H1 (cell line): Measurements from ENCODE around the gene SND1. TPM values are rescaled to one million over a fixed set of nuclear protein-coding genes. Genes with fewer than 3 reads are reported as not detected.

ENCODE experiments used
- CTCF ChIA-PET: fragments of 300-600 bp; sonication (Branson Sonifier 250); formaldehyde crosslinking; loops from one replicate; lab custom pipeline; 2021; ENCODE audit not compliant: partially characterized antibody; lab: Charles Lee
- POLR2A ChIA-PET: fragments of 300-600 bp; sonication (Branson Sonifier 250); formaldehyde crosslinking; loops from one replicate; lab custom pipeline; 2021; ENCODE audit warnings: inconsistent platforms; ENCODE audit not compliant: partially characterized antibody; lab: Charles Lee
- DNase-seq, 2 experiments: peaks; one replicate each; pipeline versions ENCODE4 v3.0.0 to v3.0.0-alpha.2; 2010 to 2022; ENCODE audit warnings: low spot score in 2 of 2, low read depth in 1 of 2, mixed read lengths in 1 of 2
- FAIRE-seq: peaks from 2 replicates; lab custom pipeline; 2011; peaks lifted over from hg19 to GRCh38; lab: Jason Lieb, UNC
- H2AFZ ChIP-seq: 2 replicates; pipeline ENCODE4 v1.8.1; 2012; ENCODE audit warnings: low read length, inconsistent platforms
- H2AK5ac ChIP-seq: 2 replicates; pipeline ENCODE4 v1.6.1; 2013; ENCODE audit warnings: low read depth, low read length
- H2BK120ac ChIP-seq: replicated peaks from 2 replicates; pipeline ENCODE3; 2013; ENCODE audit warnings: low read depth, low read length, inconsistent platforms
- H2BK12ac ChIP-seq: 2 replicates; pipeline ENCODE4 v1.6.1; 2013; ENCODE audit warnings: low read depth, low read length
- H2BK15ac ChIP-seq: 2 replicates; pipeline ENCODE4 v1.6.1; 2013; ENCODE audit warnings: low read length
- H2BK20ac ChIP-seq: 2 replicates; pipeline ENCODE4 v1.6.1; 2013; ENCODE audit warnings: low read length
- H2BK5ac ChIP-seq: 2 replicates; pipeline ENCODE4 v1.6.1; 2013; ENCODE audit warnings: low read depth, low read length
- H3K14ac ChIP-seq: 2 replicates; pipeline ENCODE4 v1.6.1; 2013; ENCODE audit warnings: inconsistent platforms; ENCODE audit not compliant: insufficient read length
- H3K18ac ChIP-seq: 2 replicates; pipeline ENCODE4 v1.6.1; 2013; ENCODE audit warnings: low read length; ENCODE audit errors: extremely low read depth
- H3K23ac ChIP-seq: 2 replicates; pipeline ENCODE4 v1.6.1; 2013; ENCODE audit warnings: inconsistent platforms; ENCODE audit not compliant: insufficient read length
- H3K23me2 ChIP-seq: 2 replicates; pipeline ENCODE4 v1.6.1; 2013; ENCODE audit warnings: low read depth, low read length
- H3K27ac ChIP-seq: 2 replicates; pipeline ENCODE4 v1.6.1; 2011; ENCODE audit warnings: low read depth, low read length, inconsistent platforms
- H3K27me3 ChIP-seq, 4 experiments: replicated peaks in 1 of 4; 1 replicate in 1 of 4; 2 replicates in 3 of 4; pipeline versions ENCODE4 v1.6.1 to v1.8.1; 2011 to 2013; ENCODE audit warnings: low read length in 3 of 4, mild to moderate bottlenecking in 3 of 4, inconsistent platforms in 2 of 4, mixed read lengths in 2 of 4, moderate library complexity in 1 of 4; ENCODE audit not compliant: control insufficient read depth in 3 of 4, insufficient read depth in 3 of 4; ENCODE audit errors: extremely low read depth in 1 of 4
- H3K36me3 ChIP-seq, 4 experiments: 2 replicates each; pipeline versions ENCODE4 v1.6.1 to v1.8.1; 2011 to 2013; ENCODE audit warnings: mild to moderate bottlenecking in 4 of 4, low read length in 3 of 4, moderate library complexity in 2 of 4, control low read depth in 1 of 4, inconsistent platforms in 1 of 4; ENCODE audit not compliant: insufficient read depth in 4 of 4, control insufficient read depth in 2 of 4
- H3K4ac ChIP-seq: replicated peaks from 2 replicates; pipeline ENCODE3; 2013; ENCODE audit warnings: low read length, low read depth, mixed read lengths, inconsistent platforms; ENCODE audit not compliant: insufficient read length
- H3K4me1 ChIP-seq, 4 experiments: replicated peaks in 1 of 4; 1 replicate in 1 of 4; 2 replicates in 3 of 4; pipeline versions ENCODE4 v1.6.1 to v1.8.1; 2011 to 2013; ENCODE audit warnings: low read length in 3 of 4, inconsistent platforms in 2 of 4, mixed read lengths in 1 of 4; ENCODE audit not compliant: insufficient read depth in 4 of 4, control insufficient read depth in 3 of 4
- H3K4me2 ChIP-seq, 2 experiments: 2 replicates each; pipeline versions ENCODE4 v1.6.1 to v1.8.1; 2011 to 2013; ENCODE audit warnings: low read depth in 2 of 2, low read length in 2 of 2, control low read depth in 1 of 2, inconsistent platforms in 1 of 2, mild to moderate bottlenecking in 1 of 2; ENCODE audit not compliant: insufficient read depth in 1 of 2
- H3K4me3 ChIP-seq, 4 experiments: fragments of 200-600, 300-600 bp in 1 of 4; sonication (generic), shearing (Covaris generic), sonication (Bioruptor Twin) in 1 of 4; 2 replicates each; pipeline versions ENCODE4 v1.5.1 to v1.8.1; 2011 to 2016; ENCODE audit warnings: low read length in 4 of 4, low read depth in 3 of 4, control low read depth in 2 of 4, inconsistent platforms in 2 of 4, mild to moderate bottlenecking in 2 of 4, mixed read lengths in 1 of 4, moderate library complexity in 1 of 4; ENCODE audit not compliant: insufficient read depth in 2 of 4; ENCODE audit errors: extremely low read depth in 1 of 4
- H3K56ac ChIP-seq: replicated peaks from 2 replicates; pipeline ENCODE3; 2013; ENCODE audit warnings: low read depth, mild to moderate bottlenecking, mixed read lengths, low read length, inconsistent platforms; ENCODE audit not compliant: insufficient read length
- H3K79me1 ChIP-seq: 2 replicates; pipeline ENCODE4 v1.6.1; 2013; ENCODE audit warnings: low read depth, low read length, control low read depth
- H3K79me2 ChIP-seq, 2 experiments: 2 replicates each; pipeline versions ENCODE4 v1.6.1 to v1.8.1; 2012 to 2013; ENCODE audit warnings: low read length in 2 of 2, mild to moderate bottlenecking in 2 of 2, inconsistent platforms in 1 of 2; ENCODE audit not compliant: insufficient read depth in 2 of 2, control insufficient read depth in 1 of 2
- H3K9ac ChIP-seq, 4 experiments: replicated peaks in 1 of 4; 1 replicate in 1 of 4; 2 replicates in 3 of 4; pipeline versions ENCODE4 v1.6.1 to v1.8.1; 2011 to 2013; ENCODE audit warnings: low read depth in 3 of 4, low read length in 3 of 4, control low read depth in 2 of 4, mild to moderate bottlenecking in 2 of 4, moderate library complexity in 2 of 4, inconsistent platforms in 1 of 4; ENCODE audit errors: extremely low read depth in 1 of 4
- H3K9me3 ChIP-seq, 2 experiments: 2 replicates each; pipeline versions ENCODE4 v1.6.1 to v1.8.1; 2012 to 2013; ENCODE audit warnings: mild to moderate bottlenecking in 2 of 2, moderate library complexity in 2 of 2, control low read depth in 1 of 2, inconsistent platforms in 1 of 2, low read depth in 1 of 2, low read length in 1 of 2, mixed read lengths in 1 of 2; ENCODE audit not compliant: insufficient read depth in 2 of 2
- H4K20me1 ChIP-seq, 2 experiments: replicated peaks in 1 of 2; 2 replicates each; pipeline versions ENCODE3 to v1.8.1; 2011 to 2013; ENCODE audit warnings: inconsistent platforms in 2 of 2, low read length in 2 of 2, mild to moderate bottlenecking in 1 of 2; ENCODE audit not compliant: insufficient read depth in 2 of 2, control insufficient read depth in 1 of 2
- H4K5ac ChIP-seq: 2 replicates; pipeline ENCODE4 v1.6.1; 2013; ENCODE audit warnings: low read length, low read depth, mixed read lengths, inconsistent platforms; ENCODE audit not compliant: insufficient read length
- H4K8ac ChIP-seq: 2 replicates; pipeline ENCODE4 v1.8.0; 2013; ENCODE audit warnings: mild to moderate bottlenecking, moderate library complexity, low read length, inconsistent platforms; ENCODE audit not compliant: insufficient read depth; ENCODE audit errors: extremely low read depth
- H4K91ac ChIP-seq: replicated peaks from 2 replicates; pipeline ENCODE3; 2013; ENCODE audit warnings: low read length, mixed read lengths, inconsistent platforms; ENCODE audit not compliant: insufficient read length
- BACH1 ChIP-seq: IDR thresholded peaks from 2 replicates; pipeline ENCODE4 v1.6.1; 2012; ENCODE audit warnings: low read length, improper control_type of control experiment
- BCL11A ChIP-seq, 2 experiments: IDR thresholded peaks; one replicate each; pipeline ENCODE4 v1.6.1; 2011; ENCODE audit warnings: low read depth in 2 of 2, low read length in 2 of 2, mild to moderate bottlenecking in 2 of 2
- CBX8 ChIP-seq: fragments of 300-800, 300-1000 bp; sonication (generic); IDR thresholded peaks from 2 replicates; pipeline ENCODE4 v1.7.1; 2016; ENCODE audit warnings: low read depth, low read length, borderline replicate concordance
- CREB1 ChIP-seq: IDR thresholded peaks from 2 replicates; pipeline ENCODE4 v1.6.1; 2012; ENCODE audit warnings: inconsistent platforms
- EZH2 ChIP-seq: fragments of 200-600 bp; sonication (generic); IDR thresholded peaks from 2 replicates; pipeline ENCODE4 v1.7.1; 2012; ENCODE audit warnings: low read depth, mild to moderate bottlenecking, moderate library complexity, low read length, inconsistent platforms; ENCODE audit not compliant: severe bottlenecking
- GABPA ChIP-seq: IDR thresholded peaks from 2 replicates; pipeline ENCODE4 v1.6.1; 2011; ENCODE audit warnings: mild to moderate bottlenecking, low read length, moderate library complexity, borderline replicate concordance; ENCODE audit not compliant: insufficient read depth
- HDAC2 ChIP-seq, 2 experiments: fragments of 300-600 bp in 1 of 2; sonication (generic) in 1 of 2; IDR thresholded peaks; 2 replicates each; pipeline ENCODE4 v1.6.1; 2011 to 2012; ENCODE audit warnings: low read depth in 2 of 2, low read length in 2 of 2, mild to moderate bottlenecking in 2 of 2, moderate library complexity in 2 of 2, borderline replicate concordance in 1 of 2, inconsistent platforms in 1 of 2
- KDM4A ChIP-seq: IDR thresholded peaks from one replicate; pipeline ENCODE4 v1.7.1; 2012; ENCODE audit warnings: low read depth, mild to moderate bottlenecking, moderate library complexity, low read length, inconsistent platforms; ENCODE audit not compliant: severe bottlenecking
- RAD21 ChIP-seq, 2 experiments: IDR thresholded peaks in 1 of 2; conservative IDR thresholded peaks in 1 of 2; 2 replicates each; pipeline ENCODE4 v1.6.1; 2011; ENCODE audit warnings: low read depth in 2 of 2, low read length in 2 of 2, improper control_type of control experiment in 1 of 2, inconsistent platforms in 1 of 2, mild to moderate bottlenecking in 1 of 2, moderate library complexity in 1 of 2
- RFX5 ChIP-seq: IDR thresholded peaks from 2 replicates; pipeline ENCODE4 v1.6.1; 2011; ENCODE audit warnings: low read depth, low read length, improper control_type of control experiment, borderline replicate concordance
- SP4 ChIP-seq: IDR thresholded peaks from 2 replicates; pipeline ENCODE4 v1.6.1; 2012; ENCODE audit warnings: low read length, inconsistent platforms
- TCF12 ChIP-seq: IDR thresholded peaks from 2 replicates; pipeline ENCODE4 v1.6.1; 2011; ENCODE audit warnings: low read depth, mild to moderate bottlenecking, low read length
- TEAD4 ChIP-seq: IDR thresholded peaks from 2 replicates; pipeline ENCODE4 v1.6.1; 2012; ENCODE audit warnings: low read depth, low read length, inconsistent platforms, mixed read lengths
- ZNF274 ChIP-seq: IDR thresholded peaks from 2 replicates; pipeline ENCODE4 v1.7.0; 2012; ENCODE audit warnings: low read length, borderline replicate concordance; ENCODE audit errors: extremely low read depth
- WGBS, 2 experiments: shearing (Covaris generic) in 1 of 2; methylation state at CpG; one replicate each; pipeline versions ENCODE4 v1.1.6 to v1.1.7; 2013 to 2015; ENCODE audit warnings: low lambda C conversion rate in 2 of 2, mixed read lengths in 2 of 2, inconsistent platforms in 1 of 2, low coverage in 1 of 2, missing lambda C conversion rate in 1 of 2; ENCODE audit not compliant: insufficient replicate concordance in 2 of 2, insufficient coverage in 1 of 2, insufficient read length in 1 of 2; ENCODE audit errors: extremely low coverage in 1 of 2, missing lambda C conversion rate in 1 of 2; 5-methylcytosine and 5-hydroxymethylcytosine counted together
- polyA plus RNA-seq, 7 experiments: library from polyadenylated mRNA; depleted of rRNA in 3 of 7; stranded (reverse) in 5 of 7; unstranded in 2 of 7; fragments of >200 nt in 5 of 7; fragments of 200-250 nt in 2 of 7; gene quantifications; 1 replicate in 5 of 7; 2 replicates in 1 of 7; 4 replicates in 1 of 7; pipeline versions ENCODE4 v1.2.1 to v1.2.3, GENCODE V29; 2011 to 2013; ENCODE audit warnings: missing spikeins in 2 of 7, mixed read lengths in 2 of 7
- total RNA-seq: library from RNA; stranded (reverse); fragmentation: NEBNext Ultra II Directional; extraction: Animal tissue kit (Norgen Biotek cat#: 25700); gene quantifications from 2 replicates; pipeline ENCODE4 v1.2.1, GENCODE V29; 2021

The SND1 gene
- total and polyA plus RNA-seq, 2 of the 8 experiments (the other 6 are each of a cell fraction or from before 2014, with no cell fraction given) = 122 to 290 TPM

DNA sequence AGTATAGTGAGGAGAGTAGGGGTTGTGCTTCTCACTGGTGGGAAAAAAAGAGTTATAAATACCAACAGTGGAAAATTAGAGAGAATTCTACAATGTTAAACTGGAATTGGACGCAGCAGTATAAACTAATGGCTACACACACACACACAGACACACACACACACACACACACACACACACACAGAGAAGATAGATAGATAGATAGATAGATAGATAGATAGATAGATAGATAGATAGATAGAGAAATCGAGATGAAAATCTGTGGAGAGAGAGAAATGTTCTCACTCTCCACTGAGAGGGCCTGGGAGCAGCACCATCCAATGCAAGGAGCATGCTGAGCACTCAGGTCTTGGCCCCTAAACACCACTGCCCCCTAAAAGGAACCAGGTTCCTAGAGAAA is 479.1 kb downstream of the SND1 start:
- no peak overlapping the region for H3K4me2 ChIP-seq
- no peak overlapping the region for H2BK20ac ChIP-seq
- H3K9me3 ChIP-seq = no peaks in the 10 kb centered on the region
- DNase-seq (no peak), FAIRE-seq (no peak)
- peaks cover 0 to 4% (median under 1%) of the 10 kb centered on the region in 4 experiments; a peak in 1 of 7 replicates for H3K4me1 ChIP-seq
- H4K91ac ChIP-seq = no peak overlapping the region
- H3K23me2 ChIP-seq = peaks cover 6% of the 10 kb centered on the region; the same call in 1 of the 2 replicates
- no peak overlapping the region for H2BK5ac ChIP-seq
- H3K27me3 ChIP-seq = peaks cover 5 to 25% (median 18%) of the 10 kb centered on the region in 4 experiments
- no peak overlapping the region for H3K23ac ChIP-seq
- no peaks in the 10 kb centered on the region for H3K79me2 ChIP-seq
- H3K36me3 ChIP-seq = no peaks in the 10 kb centered on the region
- 75% methylated on average over 2 of the region's 2 CpGs; no CpG with 5 or more reads in 1 of the 2 experiments for WGBS, 2 experiments
- H4K8ac ChIP-seq = no peak overlapping the region
- H2BK120ac ChIP-seq = no peak overlapping the region
- CTCF ChIA-PET = interaction anchor here (1.0 to 14.8 kb wide), 5 partner anchors 21 to 95 kb away, joined by 3 to 347 read pairs (median 4); no protein-coding TSS in a partner anchor
- POLR2A ChIA-PET = no interaction called here
- H4K5ac ChIP-seq = no peak overlapping the region
- H3K4ac ChIP-seq = no peak overlapping the region
- no peak overlapping the region for H3K27ac ChIP-seq
- no peaks in the 10 kb centered on the region for H3K79me1 ChIP-seq
- no peak overlapping the region for H2AK5ac ChIP-seq
- H3K18ac ChIP-seq = no peak overlapping the region
- H3K56ac ChIP-seq = no peak overlapping the region
- H2BK15ac ChIP-seq = no peak overlapping the region
- H3K14ac ChIP-seq = no peak overlapping the region
- H3K9ac ChIP-seq = no peak overlapping the region
- no peaks in the 10 kb centered on the region for H4K20me1 ChIP-seq
- no peak overlapping the region for H2AFZ ChIP-seq
- no peak overlapping the region for H2BK12ac ChIP-seq
- no peak overlapping the region for H3K4me3 ChIP-seq
- no peak for TF ChIP-seq BACH1
- TF ChIP-seq CBX8 = no peak
- TF ChIP-seq SP4 = no peak
- TF ChIP-seq GABPA = no peak
- TF ChIP-seq KDM4A = no peak
- no peak for TF ChIP-seq TEAD4
- TF ChIP-seq RFX5 = no peak
- TF ChIP-seq HDAC2 (IDR thresholded peaks at IDR 0.05; ENCODE audit: borderline replicate concordance in 1 of 2, low read depth in 2 of 2, low read length in 2 of 2) = no peak
- TF ChIP-seq RAD21 (IDR thresholded peaks at IDR 0.05 in 1 of 2, conservative IDR thresholded peaks at IDR 0.05 in 1 of 2; ENCODE audit: low read depth in 2 of 2, low read length in 2 of 2) = no peak
- TF ChIP-seq BCL11A (IDR thresholded peaks at IDR 0.05; ENCODE audit: low read depth in 2 of 2, low read length in 2 of 2) = no peak
- TF ChIP-seq ZNF274 = no peak
- no peak for TF ChIP-seq CREB1
- TF ChIP-seq TCF12 = no peak
- no peak for TF ChIP-seq EZH2
